Right atrium auricular region (tissue), 2 donors: Measurements from ENCODE around the gene UNG. TPM values are rescaled to one million over a fixed set of nuclear protein-coding genes. Genes with fewer than 3 reads are reported as not detected.

Experiments
- DNase-seq: peaks from one replicate; pipeline ENCODE4 v3.0.0-alpha.2; 2019; ENCODE audit warnings: low spot score
- H3K27ac ChIP-seq, 2 donors: fragments of 200-600 bp; sonication (generic); 1 replicate in 1 of 2; 2 replicates in 1 of 2; pipeline ENCODE4 v1.5.1; 2016 to 2019
- H3K27me3 ChIP-seq, 2 donors: fragments of 200-600 bp; sonication (generic); one replicate each; pipeline versions ENCODE4 v1.5.1 to v1.6.0; 2017 to 2019
- H3K36me3 ChIP-seq: fragments of 200-600 bp; sonication (generic); one replicate; pipeline ENCODE4 v1.5.1; 2016
- H3K4me1 ChIP-seq, 2 donors: fragments of 200-600 bp; sonication (generic); one replicate each; pipeline versions ENCODE4 v1.5.1 to v1.6.0; 2017 to 2019
- H3K4me3 ChIP-seq, 2 donors: fragments of 200-600 bp; sonication (generic); 1 replicate in 1 of 2; 2 replicates in 1 of 2; pipeline ENCODE4 v1.5.1; 2017 to 2019; ENCODE audit warnings: mild to moderate bottlenecking in 1 of 2, moderate library complexity in 1 of 2
- H3K9me3 ChIP-seq, 2 donors: fragments of 200-600 bp; sonication (generic); one replicate each; pipeline ENCODE4 v1.5.1; 2019
- total RNA-seq, 2 donors: library from RNA; depleted of rRNA; stranded (reverse); fragments of >200 nt; gene quantifications; one replicate each; pipeline ENCODE4 v1.1.0, GENCODE V29; 2016
- TF ChIP-seq, protein P1 (sequence below), 2 donors: fragments of 200-600 bp; sonication (generic); IDR thresholded peaks; one replicate each; pipeline ENCODE4 v1.5.1; 2019; ENCODE audit warnings: antibody characterized with exemption in 2 of 2

Gene UNG
- total RNA-seq, 2 donors from 2014 or later: 10.2 to 12.1 TPM

DNA sequence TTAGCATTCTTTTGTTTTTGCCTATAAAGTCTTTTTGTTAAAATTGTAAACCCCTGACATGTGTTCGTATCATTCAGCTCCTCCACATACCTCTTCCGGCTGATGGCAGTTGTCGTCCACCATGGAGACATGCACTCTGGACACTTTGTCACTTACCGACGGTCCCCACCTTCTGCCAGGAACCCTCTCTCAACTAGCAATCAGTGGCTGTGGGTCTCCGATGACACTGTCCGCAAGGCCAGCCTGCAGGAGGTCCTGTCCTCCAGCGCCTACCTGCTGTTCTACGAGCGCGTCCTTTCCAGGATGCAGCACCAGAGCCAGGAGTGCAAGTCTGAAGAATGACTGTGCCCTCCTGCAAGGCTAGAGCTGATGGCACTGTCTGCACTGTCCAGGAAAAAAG is 11.8 kb upstream of the UNG start:
- TF ChIP-seq, protein P1, sequence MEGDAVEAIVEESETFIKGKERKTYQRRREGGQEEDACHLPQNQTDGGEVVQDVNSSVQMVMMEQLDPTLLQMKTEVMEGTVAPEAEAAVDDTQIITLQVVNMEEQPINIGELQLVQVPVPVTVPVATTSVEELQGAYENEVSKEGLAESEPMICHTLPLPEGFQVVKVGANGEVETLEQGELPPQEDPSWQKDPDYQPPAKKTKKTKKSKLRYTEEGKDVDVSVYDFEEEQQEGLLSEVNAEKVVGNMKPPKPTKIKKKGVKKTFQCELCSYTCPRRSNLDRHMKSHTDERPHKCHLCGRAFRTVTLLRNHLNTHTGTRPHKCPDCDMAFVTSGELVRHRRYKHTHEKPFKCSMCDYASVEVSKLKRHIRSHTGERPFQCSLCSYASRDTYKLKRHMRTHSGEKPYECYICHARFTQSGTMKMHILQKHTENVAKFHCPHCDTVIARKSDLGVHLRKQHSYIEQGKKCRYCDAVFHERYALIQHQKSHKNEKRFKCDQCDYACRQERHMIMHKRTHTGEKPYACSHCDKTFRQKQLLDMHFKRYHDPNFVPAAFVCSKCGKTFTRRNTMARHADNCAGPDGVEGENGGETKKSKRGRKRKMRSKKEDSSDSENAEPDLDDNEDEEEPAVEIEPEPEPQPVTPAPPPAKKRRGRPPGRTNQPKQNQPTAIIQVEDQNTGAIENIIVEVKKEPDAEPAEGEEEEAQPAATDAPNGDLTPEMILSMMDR (IDR thresholded peaks at IDR 0.05): no peak
- peaks cover 83% of the 10 kb centered on the region for H3K36me3 ChIP-seq

DNA sequence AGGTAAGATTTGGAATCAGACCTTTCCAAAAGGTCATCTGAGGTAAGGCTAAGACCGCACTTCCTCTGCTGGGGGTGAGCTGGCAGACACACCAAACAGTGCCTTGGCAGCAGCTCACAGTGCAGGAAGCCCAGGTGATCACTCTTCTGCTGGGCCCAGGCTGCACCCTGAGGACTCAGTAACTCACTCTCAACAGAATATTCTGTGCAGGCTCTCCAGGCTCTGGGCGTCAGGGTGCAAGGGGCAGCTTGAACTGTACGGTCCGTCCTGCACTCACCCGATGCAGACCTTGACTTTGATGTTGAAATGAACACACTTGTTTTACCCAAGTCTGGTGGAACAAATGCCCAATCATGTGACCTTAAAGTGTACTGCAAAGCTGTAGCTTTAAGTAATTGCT is 10.1 kb upstream of the UNG start:
- no peak for DNase-seq
- TF ChIP-seq, protein P1 (IDR thresholded peaks at IDR 0.05): no peak
- H3K36me3 ChIP-seq: peaks cover 66% of the 10 kb centered on the region

More for the DNA sequence above, 11.8 kb upstream of the UNG start:
- H3K27me3 ChIP-seq: no peaks in the 10 kb centered on the region
- DNase-seq: no peak
- no peaks in the 10 kb centered on the region for H3K4me1 ChIP-seq
- H3K9me3 ChIP-seq: no peaks in the 10 kb centered on the region
- H3K27ac ChIP-seq: no peak overlapping the region
- H3K4me3 ChIP-seq: no peak overlapping the region

DNA sequence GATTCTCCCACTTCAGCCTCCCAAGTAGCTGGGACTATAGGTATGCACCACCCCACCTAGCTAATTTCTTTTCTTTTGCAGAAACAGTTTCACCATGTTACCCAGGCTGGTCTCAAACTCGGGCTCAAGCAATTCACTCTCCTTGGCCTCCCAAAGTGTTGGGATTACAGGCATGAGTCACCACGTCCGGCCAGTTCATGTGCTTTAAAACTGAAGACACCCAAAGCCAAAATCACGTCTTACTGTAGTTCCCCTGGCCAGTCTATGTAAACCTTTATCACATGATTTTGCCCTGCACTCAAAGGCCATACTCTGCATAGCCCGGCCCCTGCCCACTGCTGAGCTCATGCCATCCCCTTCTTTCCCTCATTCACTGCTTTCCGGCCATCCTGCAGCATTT is 8.6 kb upstream of the UNG start:
- H3K27ac ChIP-seq: no peak overlapping the region
- peaks cover 51% of the 10 kb centered on the region for H3K36me3 ChIP-seq
- TF ChIP-seq, protein P1 (IDR thresholded peaks at IDR 0.05): no peak
- DNase-seq: no peak
- no peaks in the 10 kb centered on the region for H3K9me3 ChIP-seq
- H3K27me3 ChIP-seq: no peaks in the 10 kb centered on the region
- H3K4me3 ChIP-seq: no peak overlapping the region
- peaks cover 0 to 16% of the 10 kb centered on the region in 2 donors for H3K4me1 ChIP-seq

More for the DNA sequence above, 10.1 kb upstream of the UNG start:
- Histone ChIP-seq H3K4me1 (peaks cover 0 to 5% of the 10 kb centered on the region in 2 donors), H3K27me3 (no peaks in the 10 kb centered on the region), H3K27ac (no peak overlapping the region), H3K4me3 (no peak overlapping the region), H3K9me3 (no peaks in the 10 kb centered on the region)

DNA sequence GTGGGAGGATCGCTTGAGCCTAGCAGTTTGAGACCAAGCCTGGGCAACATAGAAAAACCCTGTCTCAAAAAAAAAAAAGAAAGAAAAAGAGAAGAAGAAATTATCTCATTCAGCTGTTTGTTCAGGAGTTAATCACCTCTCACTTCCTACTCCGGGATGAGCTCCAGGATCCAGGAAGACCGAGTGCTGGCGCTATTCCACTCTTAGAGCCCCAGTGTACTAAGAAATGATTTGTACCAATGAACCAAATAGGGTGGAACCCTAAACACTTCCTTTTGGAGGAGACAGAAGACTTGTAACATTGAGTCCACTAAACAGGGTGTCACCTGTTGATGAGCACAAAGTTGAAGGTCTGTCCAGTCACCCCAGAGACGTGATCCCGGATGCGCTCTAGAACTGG is 7.7 kb upstream of the UNG start:
- no peak for DNase-seq
- H3K4me3 ChIP-seq: no peak overlapping the region
- TF ChIP-seq, protein P1 (IDR thresholded peaks at IDR 0.05): no peak
- H3K36me3 ChIP-seq: peaks cover 42% of the 10 kb centered on the region
- H3K27me3 ChIP-seq: no peaks in the 10 kb centered on the region
- no peaks in the 10 kb centered on the region for H3K9me3 ChIP-seq
- peaks cover 0 to 16% of the 10 kb centered on the region in 2 donors for H3K4me1 ChIP-seq
- no peak overlapping the region for H3K27ac ChIP-seq

DNA sequence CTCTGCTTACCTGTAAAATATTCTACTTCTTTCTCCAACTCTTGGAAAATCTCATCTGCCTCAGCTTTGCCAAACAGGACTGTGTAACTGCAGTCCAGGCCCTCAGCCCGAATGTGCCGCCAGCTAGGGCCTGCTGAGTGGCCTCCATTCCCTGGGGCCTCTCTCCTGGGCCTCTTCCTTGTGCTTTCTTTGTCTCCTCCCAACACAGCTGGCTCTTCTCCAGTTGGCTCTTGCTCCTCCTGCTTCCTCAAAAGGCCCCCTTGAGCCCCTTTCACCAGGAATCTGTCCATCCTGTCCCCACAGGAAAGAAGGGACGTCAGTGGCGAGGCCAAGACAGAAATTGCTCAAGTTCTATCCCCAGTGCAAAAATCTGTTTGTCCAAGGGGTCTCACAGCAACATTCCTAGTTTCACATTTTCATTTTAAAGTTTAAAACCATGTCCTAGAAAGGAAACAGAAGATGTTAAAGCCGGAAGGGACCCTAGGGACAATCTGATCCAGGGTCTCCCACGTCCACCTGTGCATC is 4.8 kb upstream of the UNG start:
- Histone ChIP-seq H3K27ac (peak overlapping the region; percentile 49 to 75), H3K9me3 (no peaks in the 10 kb centered on the region), H3K4me1 (peaks cover 0 to 22% of the 10 kb centered on the region in 2 donors), H3K4me3 (peak overlapping the region; percentile 47 to 50), H3K36me3 (peaks cover 14% of the 10 kb centered on the region), H3K27me3 (no peaks in the 10 kb centered on the region)
- TF ChIP-seq, protein P1 (IDR thresholded peaks at IDR 0.05): no peak
- DNase-seq: no peak
